Measurements from ENCODE around the gene CTIF.
A peak's percentile ranks its signal among the peaks of the same experiment; 100 is the strongest.

The CTIF gene

DNA sequence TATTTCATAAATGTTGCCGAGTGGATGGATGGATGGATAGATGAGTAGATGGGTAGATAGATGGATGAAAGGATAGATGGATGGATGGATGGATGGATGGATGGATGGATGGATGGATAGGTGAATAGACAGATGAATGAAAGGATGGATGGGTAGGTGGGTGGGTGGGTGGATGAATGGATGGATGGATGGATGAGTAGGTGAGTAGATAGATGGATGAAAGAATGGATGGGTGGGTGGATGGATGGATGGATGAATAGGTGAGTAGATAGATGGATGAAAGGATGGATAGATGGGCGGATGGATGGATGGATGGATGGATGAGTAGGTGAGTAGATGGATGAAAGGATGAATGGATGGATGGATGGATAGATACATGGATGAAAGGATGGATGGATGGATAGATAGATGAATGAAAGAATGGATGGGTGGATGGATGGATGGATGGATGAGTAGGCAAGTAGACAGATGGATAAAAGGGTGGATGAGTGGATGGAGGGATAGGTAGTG is 307.6 kb downstream of the CTIF start:
- H3K36me3 Mint-ChIP-seq, result no peaks in the 10 kb centered on the region
- peaks cover 11% of the 10 kb centered on the region for H3K9me3 Mint-ChIP-seq
- H3K27ac Mint-ChIP-seq, result no peak overlapping the region
- no peak overlapping the region for H3K4me3 Mint-ChIP-seq
- H3K4me1 Mint-ChIP-seq, result peaks cover 58% of the 10 kb centered on the region
- H3K27me3 Mint-ChIP-seq, result no peaks in the 10 kb centered on the region

DNA sequence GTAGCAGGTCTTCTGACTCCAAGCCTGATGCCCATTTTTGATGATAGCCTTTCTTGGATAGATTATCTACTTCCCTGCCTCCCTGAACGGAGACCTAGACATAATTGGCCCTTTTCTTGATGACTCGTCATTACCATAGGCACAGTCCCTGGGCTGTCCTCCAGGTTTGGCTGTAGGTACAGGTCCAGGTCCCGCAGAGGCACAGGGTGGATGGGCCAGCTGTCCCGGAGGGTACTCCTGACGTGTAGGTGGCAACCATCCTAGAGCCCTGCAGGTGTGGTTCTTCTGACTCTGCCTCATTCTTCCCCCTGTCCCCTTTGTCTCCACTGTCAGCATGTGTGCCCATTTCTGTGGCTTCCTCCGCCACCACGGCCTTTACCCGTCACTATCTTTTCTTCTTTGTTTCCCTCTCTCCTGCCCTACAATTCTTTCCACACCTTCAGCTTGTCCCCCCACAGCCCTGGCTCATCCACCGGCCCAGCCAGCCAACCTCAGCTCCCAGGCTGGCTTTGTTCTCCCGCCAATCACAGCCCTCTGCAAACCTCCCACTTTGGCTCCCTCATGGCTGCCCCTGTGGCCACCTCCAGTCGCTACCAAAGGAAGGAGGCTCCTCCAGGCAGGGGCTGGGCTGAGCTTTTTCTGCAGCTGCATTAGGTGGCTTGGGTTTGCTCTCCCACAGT is 309.1 kb downstream of the CTIF start:
- no peak overlapping the region for H3K27ac Mint-ChIP-seq

DNA sequence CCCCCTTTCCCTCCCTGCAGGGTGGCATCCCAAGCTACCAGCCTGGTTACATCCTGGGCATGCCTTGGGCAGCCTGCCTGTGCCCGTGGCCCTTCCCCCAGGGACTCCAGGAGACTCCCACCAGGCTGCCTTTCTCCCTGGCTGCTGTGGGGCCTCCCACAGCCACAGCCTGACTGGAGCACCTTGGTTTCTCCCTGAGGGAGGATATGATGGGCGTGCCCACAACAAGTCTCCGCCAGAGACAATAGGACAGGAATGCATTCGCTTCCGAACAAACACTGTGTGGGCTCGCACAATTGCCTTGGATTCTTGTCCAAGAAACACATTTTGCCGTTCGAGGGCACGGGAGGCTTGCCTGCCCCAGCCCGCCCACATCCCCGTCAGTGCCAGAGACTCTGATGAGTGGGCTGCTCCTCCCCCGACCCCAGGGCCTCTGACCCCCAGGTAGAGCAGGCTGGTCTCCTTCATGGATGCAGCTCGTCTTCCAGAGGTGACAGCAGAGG is 309.9 kb downstream of the CTIF start:
- Mint-ChIP-seq H3K4me3 (no peak overlapping the region), H3K27me3 (no peaks in the 10 kb centered on the region), H3K4me1 (peaks cover 59% of the 10 kb centered on the region), H3K36me3 (no peaks in the 10 kb centered on the region), H3K27ac (no peak overlapping the region), H3K9me3 (peaks cover 11% of the 10 kb centered on the region)

More for the DNA sequence above, 309.1 kb downstream of the CTIF start:
- H3K27me3 Mint-ChIP-seq, result no peaks in the 10 kb centered on the region
- no peaks in the 10 kb centered on the region for H3K36me3 Mint-ChIP-seq
- H3K9me3 Mint-ChIP-seq, result peaks cover 11% of the 10 kb centered on the region
- peaks cover 60% of the 10 kb centered on the region for H3K4me1 Mint-ChIP-seq
- H3K4me3 Mint-ChIP-seq, result no peak overlapping the region

DNA sequence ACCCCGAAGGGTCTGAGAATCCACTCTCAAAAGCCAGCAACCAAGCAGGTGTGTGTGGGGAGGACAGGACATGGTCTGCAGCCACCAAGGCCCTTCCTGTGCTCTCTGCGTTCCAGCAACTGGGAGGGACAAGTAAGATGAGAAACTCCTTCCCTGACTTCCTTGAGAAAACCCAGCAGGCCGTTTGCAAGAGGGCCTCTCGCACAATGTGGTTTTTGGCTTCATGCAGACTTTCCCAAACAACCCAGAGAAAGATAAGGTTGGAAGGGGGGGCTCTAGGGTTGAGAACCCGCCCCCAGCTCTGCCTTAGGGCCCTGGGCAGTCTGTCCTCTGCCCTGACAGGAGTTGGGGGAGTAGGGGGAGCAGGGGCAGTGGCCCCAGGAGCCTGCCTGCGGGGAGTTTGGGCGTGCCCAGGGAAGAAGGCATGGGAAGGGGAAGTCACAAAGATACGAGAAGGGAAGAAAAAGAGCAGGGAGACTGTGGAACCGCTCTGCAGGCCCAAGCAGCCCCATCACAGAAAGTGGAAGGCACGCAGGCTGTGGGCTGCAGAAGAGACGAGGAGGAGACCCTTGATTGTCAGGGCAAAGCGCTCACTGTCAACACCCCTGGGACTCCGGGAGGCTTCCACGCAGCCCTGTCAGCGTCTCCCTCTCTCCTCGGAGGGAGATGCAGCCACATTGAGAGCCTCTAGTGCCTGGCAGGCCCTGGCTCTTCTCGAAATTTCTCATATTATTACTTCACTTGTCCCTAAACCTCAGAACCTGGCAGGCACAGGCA is 312.2 kb downstream of the CTIF start:
- Mint-ChIP-seq H3K4me1 (peaks cover 48% of the 10 kb centered on the region), H3K27me3 (no peaks in the 10 kb centered on the region), H3K4me3 (no peak overlapping the region), H3K9me3 (peaks cover 4% of the 10 kb centered on the region), H3K27ac (no peak overlapping the region), H3K36me3 (no peaks in the 10 kb centered on the region)

DNA sequence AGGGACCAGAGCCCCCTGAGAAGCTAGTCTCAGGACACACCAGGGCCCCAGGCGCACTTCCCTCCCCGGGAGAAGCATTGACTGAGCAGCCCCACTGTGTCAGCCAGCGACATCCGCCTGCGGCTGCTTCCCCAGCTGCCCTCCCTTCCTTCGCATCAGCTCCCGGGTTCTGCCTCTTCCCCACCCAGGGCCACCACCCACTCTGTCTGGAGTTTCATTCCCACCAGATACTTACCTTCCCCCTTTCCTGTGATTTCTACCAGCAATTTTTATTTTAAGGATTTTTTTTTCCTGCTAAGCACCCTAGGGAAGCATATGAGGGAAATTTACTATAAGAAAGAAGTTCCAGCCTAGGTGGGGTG is 312.7 kb downstream of the CTIF start:
- H3K27me3 Mint-ChIP-seq, result no peaks in the 10 kb centered on the region
- no peak overlapping the region for H3K4me3 Mint-ChIP-seq
- no peaks in the 10 kb centered on the region for H3K9me3 Mint-ChIP-seq
- H3K27ac Mint-ChIP-seq, result no peak overlapping the region
- H3K4me1 Mint-ChIP-seq, result peaks cover 45% of the 10 kb centered on the region
- no peaks in the 10 kb centered on the region for H3K36me3 Mint-ChIP-seq

DNA sequence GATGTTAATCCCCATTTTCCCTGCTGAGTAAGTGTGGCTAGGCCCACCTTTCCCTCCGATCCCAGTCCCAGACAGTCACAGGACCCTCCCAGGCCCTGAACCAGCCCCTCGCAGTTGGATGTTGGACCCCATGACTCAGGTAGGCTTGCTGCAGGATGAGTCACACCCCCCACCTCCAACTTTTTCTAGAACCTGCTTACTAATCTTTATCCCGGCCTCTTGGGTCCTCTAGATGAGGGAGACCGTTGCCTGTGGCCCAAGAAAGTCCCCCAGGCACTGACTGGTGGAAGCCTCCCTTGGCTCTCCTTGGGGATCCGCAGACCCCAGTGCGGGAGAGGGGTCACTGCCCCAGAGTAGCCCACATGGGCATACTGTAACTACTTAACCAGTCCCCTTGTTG is 313.5 kb downstream of the CTIF start:
- no peak overlapping the region for H3K4me3 Mint-ChIP-seq
- H3K27ac Mint-ChIP-seq, result no peak overlapping the region
- H3K9me3 Mint-ChIP-seq, result no peaks in the 10 kb centered on the region
- no peaks in the 10 kb centered on the region for H3K36me3 Mint-ChIP-seq
- H3K4me1 Mint-ChIP-seq, result peaks cover 43% of the 10 kb centered on the region
- no peaks in the 10 kb centered on the region for H3K27me3 Mint-ChIP-seq

DNA sequence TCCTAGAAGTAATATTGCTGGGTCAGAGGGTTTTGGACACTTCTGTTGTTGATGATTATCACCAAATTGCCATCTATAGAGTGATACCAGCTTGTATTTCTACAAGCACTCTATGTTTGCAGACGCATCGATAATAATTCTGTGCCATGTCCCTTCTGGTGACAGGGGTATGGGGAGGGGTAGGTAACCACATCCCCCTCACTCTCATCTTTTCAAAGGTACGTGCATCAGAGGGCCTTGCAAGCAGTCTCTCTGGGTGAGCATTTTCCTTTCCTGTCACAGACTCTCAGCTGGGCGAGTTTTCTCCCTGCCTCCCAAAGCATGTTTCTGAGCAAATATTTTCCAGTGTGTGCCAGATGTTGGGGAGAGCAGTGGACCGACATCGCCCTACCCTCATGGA is 314.0 kb downstream of the CTIF start:
- H3K4me3 Mint-ChIP-seq, result peak overlapping the region; percentile 43
- no peaks in the 10 kb centered on the region for H3K27me3 Mint-ChIP-seq
- no peaks in the 10 kb centered on the region for H3K36me3 Mint-ChIP-seq
- no peaks in the 10 kb centered on the region for H3K9me3 Mint-ChIP-seq
- peaks cover 38% of the 10 kb centered on the region for H3K4me1 Mint-ChIP-seq
- H3K27ac Mint-ChIP-seq, result peak overlapping the region; percentile 57

DNA sequence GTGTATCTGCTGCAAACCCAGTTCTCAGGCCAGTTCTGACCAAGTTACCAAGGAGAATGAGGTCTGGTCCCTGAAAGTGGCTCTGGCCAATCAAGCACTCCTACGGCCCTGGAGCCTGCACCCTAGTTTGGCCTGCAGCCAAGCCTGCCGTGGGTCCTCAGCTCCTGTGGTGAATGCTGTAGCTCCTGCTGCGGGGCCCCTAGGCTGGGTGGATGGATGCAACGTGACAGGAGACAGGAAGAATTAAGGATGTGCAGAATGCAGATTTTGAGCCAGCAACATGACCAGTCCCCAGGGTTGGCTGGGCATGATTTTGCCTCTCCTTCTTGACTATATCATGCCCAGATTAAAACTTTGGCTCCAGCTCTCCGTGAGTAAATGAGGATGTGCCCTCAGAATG is 314.8 kb downstream of the CTIF start:
- H3K4me1 Mint-ChIP-seq, result peaks cover 39% of the 10 kb centered on the region
- H3K27ac Mint-ChIP-seq, result no peak overlapping the region
- no peak overlapping the region for H3K4me3 Mint-ChIP-seq

DNA sequence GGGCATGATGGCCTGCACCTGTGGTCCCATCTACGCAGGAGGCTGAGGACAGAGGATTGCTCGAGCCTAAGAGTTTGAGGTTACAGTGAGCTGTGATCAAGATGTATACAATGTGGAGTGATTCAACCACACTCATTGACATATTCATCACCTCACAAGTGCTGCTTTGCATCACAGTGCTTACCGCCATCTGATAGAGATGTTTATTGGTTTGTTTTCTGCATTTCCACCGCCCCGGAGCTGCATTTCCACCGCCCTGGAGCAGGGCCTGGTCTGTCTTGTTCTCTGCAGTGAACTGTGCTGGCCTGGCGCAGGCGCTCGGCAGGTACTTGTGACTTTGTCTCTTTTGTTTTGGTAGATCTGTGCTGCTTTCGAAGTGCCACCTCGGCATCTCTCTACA is 315.9 kb downstream of the CTIF start:
- H3K27me3 Mint-ChIP-seq, result no peaks in the 10 kb centered on the region
- H3K36me3 Mint-ChIP-seq, result no peaks in the 10 kb centered on the region
- no peaks in the 10 kb centered on the region for H3K9me3 Mint-ChIP-seq
- H3K27ac Mint-ChIP-seq, result no peak overlapping the region
- no peak overlapping the region for H3K4me3 Mint-ChIP-seq
- H3K4me1 Mint-ChIP-seq, result peaks cover 39% of the 10 kb centered on the region

More for the DNA sequence above, 314.8 kb downstream of the CTIF start:
- H3K36me3 Mint-ChIP-seq, result no peaks in the 10 kb centered on the region
- H3K9me3 Mint-ChIP-seq, result no peaks in the 10 kb centered on the region
- H3K27me3 Mint-ChIP-seq, result no peaks in the 10 kb centered on the region

DNA sequence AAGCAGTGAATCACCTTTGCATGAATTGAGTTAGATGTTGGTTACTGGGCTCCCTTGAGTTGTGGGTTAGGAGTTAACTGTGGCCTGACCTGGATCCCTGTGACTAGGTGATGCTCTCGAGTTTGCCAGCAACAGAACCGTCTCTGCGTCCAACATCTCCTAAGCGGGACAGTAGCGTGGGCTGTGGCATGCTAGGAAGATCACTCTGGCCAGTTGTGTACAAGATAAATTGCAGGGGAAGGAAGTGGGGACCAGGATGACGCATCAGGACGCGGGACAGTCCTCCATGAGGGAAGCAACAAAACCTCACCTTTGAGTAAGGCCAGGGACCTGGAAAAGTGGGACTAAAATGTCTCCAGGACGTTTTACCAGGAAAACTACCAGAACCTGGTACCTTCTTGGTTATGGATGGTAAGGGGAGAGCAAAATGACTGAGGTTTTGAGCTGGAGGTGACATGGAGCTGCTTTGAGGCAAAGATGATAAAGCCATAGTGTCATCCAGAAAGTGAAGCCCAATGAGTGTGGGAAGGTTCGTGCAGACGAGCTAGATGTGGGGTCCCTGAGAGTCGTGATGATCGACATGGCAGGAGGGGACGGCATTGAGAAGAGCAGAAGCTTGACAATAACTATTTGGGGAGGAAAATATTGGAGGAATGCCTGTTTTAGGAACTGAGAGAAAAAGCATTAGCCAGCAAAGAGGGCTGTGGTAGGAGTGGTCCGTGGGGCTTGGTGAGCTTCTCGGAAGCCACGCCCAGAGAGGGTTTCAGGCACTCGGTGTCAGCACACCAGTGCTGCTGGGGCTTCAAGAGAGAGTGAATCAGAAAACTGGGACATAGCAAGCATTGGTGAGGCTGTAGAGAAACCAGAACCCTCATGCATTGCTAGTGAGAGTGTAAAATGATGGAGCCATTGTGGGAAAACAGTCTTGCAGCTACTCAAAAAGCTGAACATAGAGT is 316.9 kb downstream of the CTIF start:
- H3K27ac Mint-ChIP-seq, result no peak overlapping the region

DNA sequence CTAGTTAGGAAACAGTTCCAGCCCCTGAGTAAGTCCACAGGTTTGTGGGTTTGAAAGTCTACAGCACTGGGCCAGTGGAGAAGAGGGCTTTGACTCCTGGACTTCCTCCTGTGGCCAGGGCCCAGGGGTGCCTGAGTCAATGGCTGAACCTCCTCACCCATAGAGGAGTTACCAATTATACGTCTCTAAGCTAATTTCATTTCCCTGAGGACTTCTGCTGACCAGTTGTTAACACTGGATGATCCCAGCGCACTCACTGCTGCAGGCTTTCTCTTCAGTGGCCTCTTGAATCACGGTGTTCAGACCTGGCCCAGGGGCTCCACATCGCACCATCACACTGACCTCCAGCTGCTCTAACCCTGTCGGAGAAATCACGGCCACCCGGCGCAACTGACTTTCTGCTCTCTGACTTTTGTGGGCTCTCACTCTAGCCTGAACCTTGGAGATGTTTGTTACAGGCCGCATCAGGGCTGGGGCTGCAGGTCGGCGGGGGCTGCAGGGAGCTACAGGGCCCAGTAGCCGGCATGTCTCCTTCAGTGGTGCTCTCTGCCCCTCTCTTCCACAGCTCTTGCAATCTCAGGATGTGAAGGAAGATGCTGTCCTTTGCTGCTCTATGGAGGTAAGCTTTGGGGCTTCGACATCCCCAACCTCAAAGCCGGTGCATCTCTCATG is 318.3 kb downstream of the CTIF start:
- Mint-ChIP-seq H3K27ac (no peak overlapping the region), H3K9me3 (no peaks in the 10 kb centered on the region), H3K36me3 (no peaks in the 10 kb centered on the region), H3K27me3 (no peaks in the 10 kb centered on the region), H3K4me1 (peaks cover 32% of the 10 kb centered on the region), H3K4me3 (no peak overlapping the region)

More for the DNA sequence above, 316.9 kb downstream of the CTIF start:
- Mint-ChIP-seq H3K36me3 (no peaks in the 10 kb centered on the region), H3K27me3 (no peaks in the 10 kb centered on the region), H3K4me1 (peaks cover 39% of the 10 kb centered on the region), H3K9me3 (no peaks in the 10 kb centered on the region), H3K4me3 (no peak overlapping the region)

DNA sequence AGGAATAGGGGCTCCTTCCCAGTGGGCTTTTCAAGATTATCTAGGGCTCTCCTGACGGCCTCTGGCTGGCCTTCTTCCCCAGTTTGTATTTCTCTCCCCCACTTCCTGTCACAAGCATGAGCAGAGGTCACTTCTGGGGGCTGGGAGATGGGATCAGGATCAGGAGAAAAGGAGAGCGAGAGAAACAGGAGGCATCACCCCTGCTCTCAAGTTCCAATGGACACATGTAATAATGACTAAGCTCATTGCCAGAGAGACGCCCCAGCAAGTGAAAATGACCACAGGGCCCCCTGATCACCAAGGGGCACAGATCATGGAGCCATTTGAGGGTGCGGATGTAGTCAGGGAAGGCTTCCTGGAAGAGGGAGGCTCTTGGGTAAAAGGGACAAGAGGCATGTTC is 319.8 kb downstream of the CTIF start:
- H3K27ac Mint-ChIP-seq, result no peak overlapping the region
- no peak overlapping the region for H3K4me3 Mint-ChIP-seq
- H3K9me3 Mint-ChIP-seq, result no peaks in the 10 kb centered on the region
- H3K27me3 Mint-ChIP-seq, result no peaks in the 10 kb centered on the region
- peaks cover 17% of the 10 kb centered on the region for H3K4me1 Mint-ChIP-seq
- H3K36me3 Mint-ChIP-seq, result no peaks in the 10 kb centered on the region

DNA sequence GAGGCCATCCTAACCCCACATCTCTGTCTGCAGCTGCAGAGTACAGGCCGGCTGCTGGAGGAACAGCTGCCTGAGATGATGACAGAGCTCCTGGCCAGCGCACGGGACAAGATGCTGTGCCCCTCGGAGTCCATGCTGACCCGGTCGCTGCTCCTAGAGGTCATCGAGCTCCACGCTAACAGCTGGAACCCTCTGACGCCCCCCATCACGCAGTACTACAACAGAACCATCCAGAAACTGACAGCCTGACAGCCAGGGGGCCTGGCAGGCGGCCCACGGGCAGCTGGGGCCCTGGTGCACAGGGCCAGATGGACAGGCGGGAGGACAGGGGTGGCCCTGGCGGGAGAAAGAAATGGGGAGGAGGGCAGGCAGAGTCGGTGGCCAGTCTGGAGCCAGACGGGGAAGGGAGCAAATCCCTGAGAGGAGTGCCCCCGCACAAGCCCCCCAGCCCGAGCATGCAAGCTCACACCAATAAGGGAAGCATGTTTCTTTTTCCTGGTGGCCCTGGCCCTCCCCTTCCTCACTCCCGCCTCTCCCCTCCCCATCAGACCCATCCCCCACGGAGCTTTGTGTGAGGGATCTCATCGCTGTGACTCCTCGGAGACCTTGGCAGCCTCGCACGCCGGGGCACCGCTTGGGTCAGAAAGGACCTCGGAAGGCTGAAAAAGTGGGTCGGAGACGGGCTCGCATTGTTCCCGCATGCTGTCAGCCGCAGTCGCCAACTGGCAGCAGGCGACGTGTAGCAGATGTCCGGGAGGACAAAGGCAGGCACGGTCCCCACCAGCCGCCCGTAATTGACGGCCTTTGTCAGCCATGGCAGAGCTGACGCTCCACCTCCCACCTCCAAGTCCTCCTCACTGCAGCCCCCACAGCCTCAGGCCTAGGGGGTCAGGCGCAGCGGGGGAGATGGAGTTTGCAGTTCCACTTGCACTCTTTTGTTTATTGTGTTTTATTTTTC is 320.8 kb downstream of the CTIF start:
- Mint-ChIP-seq H3K27ac (no peak overlapping the region), H3K4me1 (peaks cover 17% of the 10 kb centered on the region), H3K9me3 (no peaks in the 10 kb centered on the region), H3K4me3 (no peak overlapping the region), H3K36me3 (no peaks in the 10 kb centered on the region), H3K27me3 (no peaks in the 10 kb centered on the region)

All from activated naive CD4-positive, alpha-beta T cell treated with anti-CD3 and anti-CD28 coated beads, Interleukin-2, amount 50 U/mL, for 24 hours (primary cell).